ENCODE measurements around the gene TSPO. TPM values are rescaled to one million over a fixed set of nuclear protein-coding genes. Genes with fewer than 3 reads are reported as not detected.

The TSPO gene
- total and polyA plus RNA-seq, 2 experiments from 2014 or later: 61.8 to 138 TPM

- Histone ChIP-seq H3K4me1 (ENCODE audit: insufficient read depth) (peaks cover 26% of the 10 kb centered on the region), H3K79me2 (peaks cover 19% of the 10 kb centered on the region), H3K27ac (no peak overlapping the region), H4K20me1 (ENCODE audit: insufficient read depth, poor library complexity, severe bottlenecking) (no peaks in the 10 kb centered on the region), H2AFZ (no peak overlapping the region), H3K4me2 (no peak overlapping the region), H3K36me3 (replicated peaks; ENCODE audit: insufficient read depth, low read depth) (no peaks in the 10 kb centered on the region), H3K9me2 (replicated peaks; ENCODE audit: insufficient read depth) (no peaks in the 10 kb centered on the region), H3K4me3 (no peak overlapping the region), H3K27me3 (no peaks in the 10 kb centered on the region), H3K9me3 (ENCODE audit: low read depth) (no peaks in the 10 kb centered on the region)
- WGBS (ENCODE audit: low lambda C conversion rate, missing lambda C conversion rate): 83% methylated on average over 5 of the region's 5 CpGs
- no peak for DNase-seq (ENCODE audit: low spot score)
- TF ChIP-seq EZH2 (IDR thresholded peaks at IDR 0.05; ENCODE audit: borderline replicate concordance) (no peak), EZH2phosphoT487 (IDR thresholded peaks at IDR 0.05; ENCODE audit: low read depth, severe bottlenecking, unreplicated experiment) (no peak), CTCF (IDR thresholded peaks at IDR 0.05; ENCODE audit: poor library complexity) (no peak)
Measured at GRCh38 chr22:43188829-43189545, 37.6 kb downstream of the TSPO start.

- DNase-seq (ENCODE audit: low spot score): no peak
- Histone ChIP-seq H3K27me3 (no peaks in the 10 kb centered on the region), H2AFZ (no peak overlapping the region), H3K27ac (no peak overlapping the region), H3K4me3 (no peak overlapping the region), H3K79me2 (no peaks in the 10 kb centered on the region), H3K36me3 (replicated peaks; ENCODE audit: insufficient read depth, low read depth) (no peaks in the 10 kb centered on the region), H3K4me1 (ENCODE audit: insufficient read depth) (peaks cover 6% of the 10 kb centered on the region), H4K20me1 (ENCODE audit: insufficient read depth, poor library complexity, severe bottlenecking) (no peaks in the 10 kb centered on the region), H3K9me2 (replicated peaks; ENCODE audit: insufficient read depth) (no peaks in the 10 kb centered on the region), H3K4me2 (no peak overlapping the region), H3K9me3 (ENCODE audit: low read depth) (no peaks in the 10 kb centered on the region)
- TF ChIP-seq EZH2phosphoT487 (IDR thresholded peaks at IDR 0.05; ENCODE audit: low read depth, severe bottlenecking, unreplicated experiment) (no peak), EZH2 (IDR thresholded peaks at IDR 0.05; ENCODE audit: borderline replicate concordance) (no peak), CTCF (IDR thresholded peaks at IDR 0.05; ENCODE audit: poor library complexity) (no peak)
Measured at GRCh38 chr22:43191831-43192230, 40.5 kb downstream of the TSPO start.

- no peaks in the 10 kb centered on the region for H3K9me3 ChIP-seq (ENCODE audit: low read depth)
- H3K27me3 ChIP-seq: no peaks in the 10 kb centered on the region
- no peaks in the 10 kb centered on the region for H3K4me1 ChIP-seq (ENCODE audit: insufficient read depth)
- H4K20me1 ChIP-seq (ENCODE audit: insufficient read depth, poor library complexity, severe bottlenecking): no peaks in the 10 kb centered on the region
- no peak overlapping the region for H3K4me3 ChIP-seq
- no peak overlapping the region for H3K4me2 ChIP-seq
- no peaks in the 10 kb centered on the region for H3K79me2 ChIP-seq
- no peak overlapping the region for H3K27ac ChIP-seq
- no peak for TF ChIP-seq EZH2 (IDR thresholded peaks at IDR 0.05; ENCODE audit: borderline replicate concordance)
- no peak for TF ChIP-seq CTCF (IDR thresholded peaks at IDR 0.05; ENCODE audit: poor library complexity)
- TF ChIP-seq EZH2phosphoT487 (IDR thresholded peaks at IDR 0.05; ENCODE audit: low read depth, severe bottlenecking, unreplicated experiment): no peak
- H3K9me2 ChIP-seq (replicated peaks; ENCODE audit: insufficient read depth): no peaks in the 10 kb centered on the region
- 79% methylated on average over 22 of the region's 22 CpGs for WGBS (ENCODE audit: low lambda C conversion rate, missing lambda C conversion rate)
- H2AFZ ChIP-seq: no peak overlapping the region
- H3K36me3 ChIP-seq (replicated peaks; ENCODE audit: insufficient read depth, low read depth): no peaks in the 10 kb centered on the region
- DNase-seq (ENCODE audit: low spot score): no peak
Measured at GRCh38 chr22:43197271-43197941, 46.0 kb downstream of the TSPO start.
